ENCODE measurements around the gene ZNF337. TPM values are rescaled to one million over a fixed set of nuclear protein-coding genes. Genes with fewer than 3 reads are reported as not detected.

ZNF337 gene
- total and polyA plus RNA-seq, 10 of the 15 experiments (the other 5 are each of a cell fraction or from before 2014, with no cell fraction given) = 0.60 to 16.8 (median 9.1) TPM

- RAD21 ChIA-PET (ENCODE audit: unreplicated experiment) = no interaction called here
- 28% methylated on average over 4 of the region's 4 CpGs for WGBS (ENCODE audit: insufficient coverage, insufficient replicate concordance, low lambda C conversion rate, missing lambda C conversion rate)
- SMC1A ChIA-PET (ENCODE audit: uncharacterized antibody, unreplicated experiment) = interaction anchor here (1.0 kb wide), 1 partner anchor 13 kb away, joined by 3 read pairs; no protein-coding TSS in a partner anchor
- in situ Hi-C loops (cut with MboI) = no loop called here
- H3K4me2 ChIP-seq (ENCODE audit: control insufficient read depth, insufficient read depth) = no peak overlapping the region
- H3K36me3 ChIP-seq (ENCODE audit: control insufficient read depth in 2 of 2, insufficient read depth in 2 of 2, low read length in 1 of 2) = no peaks in the 10 kb centered on the region
- intact Hi-C loops (cut with micrococcal nuclease; ENCODE audit: unreplicated experiment) = no loop called here
- ATAC-seq = no peak
- H4K20me1 ChIP-seq (ENCODE audit: control insufficient read depth, insufficient read depth) = no peaks in the 10 kb centered on the region
- TF ChIP-seq BRCA1 (IDR thresholded peaks at IDR 0.05; ENCODE audit: low read depth, low read length) = no peak
- TF ChIP-seq MXI1 (IDR thresholded peaks at IDR 0.05; ENCODE audit: low read depth, low read length) = no peak
- no peak for TF ChIP-seq ZNF274 (IDR thresholded peaks at IDR 0.05; ENCODE audit: insufficient read depth, insufficient read length)
- no peak for TF ChIP-seq ZSCAN29 (IDR thresholded peaks at IDR 0.05)
- TF ChIP-seq BHLHE40 (IDR thresholded peaks at IDR 0.05; ENCODE audit: borderline replicate concordance in 1 of 2, low read depth in 2 of 2, low read length in 1 of 2) = no peak
- H3K9me3 ChIP-seq (replicated peaks; ENCODE audit: control insufficient read depth, insufficient read depth, low read length) = no peaks in the 10 kb centered on the region
- no peaks in the 10 kb centered on the region for H3K27me3 ChIP-seq (replicated peaks in 1 of 2; ENCODE audit: control insufficient read depth in 2 of 2, insufficient read depth in 2 of 2, low read length in 1 of 2)
- H3K9ac ChIP-seq (ENCODE audit: control insufficient read depth, insufficient read depth, low read length) = no peak overlapping the region
- no peaks in the 10 kb centered on the region for H3K79me2 ChIP-seq (ENCODE audit: control insufficient read depth, insufficient read depth, low read length)
- CTCF ChIA-PET = no interaction called here
- no peak for FAIRE-seq
- no peak for DNase-seq (ENCODE audit: low read depth, low spot score)
- H3K4me1 ChIP-seq (ENCODE audit: control insufficient read depth, insufficient read depth, low read length) = no peaks in the 10 kb centered on the region
- no peak overlapping the region for H3K27ac ChIP-seq (ENCODE audit: control insufficient read depth, insufficient read depth)
- H2AFZ ChIP-seq (ENCODE audit: control insufficient read depth, low read depth, low read length) = no peak overlapping the region
- H3K4me3 ChIP-seq = no peak overlapping the region
- POLR2A ChIA-PET = no interaction called here
- no TSS peak for BruUV-seq (replicated peaks)
Measured at GRCh38 chr20:25745100-25745499, 48.4 kb upstream of the ZNF337 start.

- no peak overlapping the region for H3K27ac ChIP-seq (ENCODE audit: control insufficient read depth, insufficient read depth)
- no peaks in the 10 kb centered on the region for H3K9me3 ChIP-seq (replicated peaks; ENCODE audit: control insufficient read depth, insufficient read depth, low read length)
- no peak overlapping the region for H3K9ac ChIP-seq (ENCODE audit: control insufficient read depth, insufficient read depth, low read length)
- H3K79me2 ChIP-seq (ENCODE audit: control insufficient read depth, insufficient read depth, low read length) = no peaks in the 10 kb centered on the region
- ChIA-PET POLR2A (no interaction called here), RAD21 (ENCODE audit: unreplicated experiment) (no interaction called here), CTCF (no interaction called here), SMC1A (ENCODE audit: uncharacterized antibody, unreplicated experiment) (interaction anchor here (1.0 kb wide), 1 partner anchor 12 kb away, joined by 3 read pairs; no protein-coding TSS in a partner anchor)
- no peaks in the 10 kb centered on the region for H3K36me3 ChIP-seq (ENCODE audit: control insufficient read depth in 2 of 2, insufficient read depth in 2 of 2, low read length in 1 of 2)
- TF ChIP-seq NFIC (IDR thresholded peaks at IDR 0.05; ENCODE audit: low read depth, low read length) = no peak
- TF ChIP-seq FOS (IDR thresholded peaks at IDR 0.05; ENCODE audit: borderline replicate concordance, extremely low read depth, insufficient read length) = no peak
- no peak for TF ChIP-seq CREB1 (IDR thresholded peaks at IDR 0.05; ENCODE audit: low read depth)
- no peak for TF ChIP-seq DPF2 (IDR thresholded peaks at IDR 0.05)
- 97% methylated on average over 2 of the region's 2 CpGs for WGBS (ENCODE audit: insufficient coverage, insufficient replicate concordance, low lambda C conversion rate, missing lambda C conversion rate)
- no peak overlapping the region for H2AFZ ChIP-seq (ENCODE audit: control insufficient read depth, low read depth, low read length)
- in situ Hi-C loops (cut with MboI) = no loop called here
- H3K4me3 ChIP-seq = no peak overlapping the region
- no TSS peak for BruUV-seq (replicated peaks)
- H3K4me2 ChIP-seq (ENCODE audit: control insufficient read depth, insufficient read depth) = no peak overlapping the region
- no peak for FAIRE-seq
- intact Hi-C loops (cut with micrococcal nuclease; ENCODE audit: unreplicated experiment) = no loop called here
- no peak for ATAC-seq
- no peak for DNase-seq (ENCODE audit: low read depth, low spot score)
- no peaks in the 10 kb centered on the region for H3K27me3 ChIP-seq (replicated peaks in 1 of 2; ENCODE audit: control insufficient read depth in 2 of 2, insufficient read depth in 2 of 2, low read length in 1 of 2)
- no peaks in the 10 kb centered on the region for H4K20me1 ChIP-seq (ENCODE audit: control insufficient read depth, insufficient read depth)
- no peaks in the 10 kb centered on the region for H3K4me1 ChIP-seq (ENCODE audit: control insufficient read depth, insufficient read depth, low read length)
Measured at GRCh38 chr20:25744261-25744660, 47.6 kb upstream of the ZNF337 start.
